SH-SY5Y (cell line): ENCODE data around the gene C2CD2L.

Source experiments
- GATA2 ChIP-seq: IDR thresholded peaks from 2 replicates; pipeline ENCODE4 v1.6.1; 2011; ENCODE audit warnings: mild to moderate bottlenecking, low read depth, low read length
- GATA3 ChIP-seq: IDR thresholded peaks from 2 replicates; pipeline ENCODE4 v1.6.1; 2011; ENCODE audit warnings: low read depth, mild to moderate bottlenecking, low read length, moderate library complexity

GRCh38 chr11:119134389-119134978 lies 27.3 kb downstream of the C2CD2L start:
- no peak for TF ChIP-seq GATA2
- no peak for TF ChIP-seq GATA3
